KMS-11 (cell line): ENCODE data around the gene MIPOL1.
"Not testable (repeated sequence)": the region's sequence is repeated elsewhere in the genome, so short reads cannot be mapped to it uniquely, and the experiment has no call there.

Source experiments
- H2AFZ ChIP-seq: fragments of 200-600 bp; sonication (generic); 2 replicates; pipeline ENCODE4 v1.6.1; 2016; ENCODE audit warnings: antibody characterized with exemption, mixed run types, low read depth
- H3K27ac ChIP-seq: fragments of 200-600 bp; sonication (generic); 2 replicates; pipeline ENCODE4 v1.6.1; 2016; ENCODE audit warnings: mild to moderate bottlenecking, mixed run types
- H3K27me3 ChIP-seq: fragments of 200-600 bp; sonication (generic); 2 replicates; pipeline ENCODE4 v1.6.1; 2017; ENCODE audit warnings: mild to moderate bottlenecking, low read depth, mixed run types, moderate library complexity; ENCODE audit not compliant: insufficient read depth
- H3K36me3 ChIP-seq: fragments of 200-600 bp; sonication (generic); 2 replicates; pipeline ENCODE4 v1.6.1; 2017; ENCODE audit warnings: mild to moderate bottlenecking, mixed run types; ENCODE audit not compliant: insufficient read depth
- H3K4me1 ChIP-seq: fragments of 200-600 bp; sonication (generic); 2 replicates; pipeline ENCODE4 v1.6.1; 2016; ENCODE audit warnings: mild to moderate bottlenecking, low read depth, mixed run types; ENCODE audit not compliant: poor library complexity, severe bottlenecking
- H3K4me2 ChIP-seq: fragments of 200-600 bp; sonication (generic); 2 replicates; pipeline ENCODE4 v1.7.0; 2016; ENCODE audit warnings: mild to moderate bottlenecking, mixed run types
- H3K4me3 ChIP-seq: fragments of 200-600 bp; sonication (generic); IDR thresholded peaks from 2 replicates; pipeline ENCODE4 v1.6.1; 2017; ENCODE audit warnings: low read depth, low read length, mixed read lengths; ENCODE audit not compliant: insufficient read depth
- H3K79me2 ChIP-seq: fragments of 200-600 bp; sonication (generic); 2 replicates; pipeline ENCODE4 v1.6.1; 2016; ENCODE audit warnings: low read depth, mixed run types; ENCODE audit not compliant: insufficient read depth
- H3K9ac ChIP-seq: fragments of 200-600 bp; sonication (generic); 2 replicates; pipeline ENCODE4 v1.6.1; 2016; ENCODE audit warnings: mild to moderate bottlenecking, mixed run types
- H4K20me1 ChIP-seq: fragments of 200-600 bp; sonication (generic); 2 replicates; pipeline ENCODE4 v1.6.1; 2016; ENCODE audit warnings: mild to moderate bottlenecking, mixed run types; ENCODE audit not compliant: insufficient read depth
- CTCF ChIP-seq: fragments of 200-600 bp; sonication (generic); conservative IDR thresholded peaks from 2 replicates; pipeline ENCODE4 v1.6.1; 2017; ENCODE audit warnings: low read depth, mild to moderate bottlenecking, antibody characterized with exemption, low read length, moderate library complexity, mixed read lengths

MIPOL1 gene

GRCh38 chr14:37185670-37186069, 12.1 kb upstream of the MIPOL1 start:
- Histone ChIP-seq H3K79me2 (no peaks in the 10 kb centered on the region), H3K4me2 (no peak overlapping the region), H4K20me1 (no peaks in the 10 kb centered on the region), H3K4me1 (no peaks in the 10 kb centered on the region), H3K27ac (no peak overlapping the region), H2AFZ (no peak overlapping the region), H3K27me3 (no peaks in the 10 kb centered on the region), H3K4me3 (no peak overlapping the region), H3K9ac (no peak overlapping the region), H3K36me3 (no peaks in the 10 kb centered on the region)
- TF ChIP-seq CTCF: no peak

- Histone ChIP-seq H3K27me3 (no peaks in the 10 kb centered on the region), H4K20me1 (no peaks in the 10 kb centered on the region), H2AFZ (no peak overlapping the region), H3K27ac (no peak overlapping the region), H3K4me2 (no peak overlapping the region), H3K36me3 (no peaks in the 10 kb centered on the region), H3K4me1 (no peaks in the 10 kb centered on the region), H3K9ac (no peak overlapping the region), H3K79me2 (no peaks in the 10 kb centered on the region), H3K4me3 (no peak overlapping the region)
- no peak for TF ChIP-seq CTCF
Measured at GRCh38 chr14:37186865-37187264, 10.9 kb upstream of the MIPOL1 start.

DNA sequence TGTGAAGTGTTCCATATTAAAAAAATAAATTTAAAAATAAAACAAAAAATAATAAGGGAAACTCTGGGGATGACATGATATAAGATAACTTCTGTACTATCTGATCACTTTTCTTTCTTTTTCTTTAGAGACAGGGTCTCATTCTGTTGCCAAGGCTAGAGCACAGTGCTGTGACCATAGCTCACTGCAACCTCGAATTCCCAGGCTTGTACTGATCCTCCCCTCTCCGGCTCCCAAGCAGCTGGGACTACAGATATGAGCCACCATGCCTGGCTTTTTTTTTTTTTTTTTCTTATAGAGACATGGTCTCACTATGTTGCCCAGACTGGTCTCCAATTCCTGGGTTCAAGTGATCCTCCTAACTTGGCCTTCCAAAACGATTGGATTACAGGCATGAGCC, 10.4 kb upstream of the MIPOL1 start:
- no peaks in the 10 kb centered on the region for H3K36me3 ChIP-seq
- TF ChIP-seq CTCF: no peak
- no peaks in the 10 kb centered on the region for H3K79me2 ChIP-seq
- no peak overlapping the region for H3K27ac ChIP-seq
- H3K27me3 ChIP-seq: no peaks in the 10 kb centered on the region
- H2AFZ ChIP-seq: no peak overlapping the region
- H3K9ac ChIP-seq: no peak overlapping the region
- H3K4me1 ChIP-seq: no peaks in the 10 kb centered on the region
- no peak overlapping the region for H3K4me2 ChIP-seq
- H4K20me1 ChIP-seq: no peaks in the 10 kb centered on the region
- no peak overlapping the region for H3K4me3 ChIP-seq

DNA sequence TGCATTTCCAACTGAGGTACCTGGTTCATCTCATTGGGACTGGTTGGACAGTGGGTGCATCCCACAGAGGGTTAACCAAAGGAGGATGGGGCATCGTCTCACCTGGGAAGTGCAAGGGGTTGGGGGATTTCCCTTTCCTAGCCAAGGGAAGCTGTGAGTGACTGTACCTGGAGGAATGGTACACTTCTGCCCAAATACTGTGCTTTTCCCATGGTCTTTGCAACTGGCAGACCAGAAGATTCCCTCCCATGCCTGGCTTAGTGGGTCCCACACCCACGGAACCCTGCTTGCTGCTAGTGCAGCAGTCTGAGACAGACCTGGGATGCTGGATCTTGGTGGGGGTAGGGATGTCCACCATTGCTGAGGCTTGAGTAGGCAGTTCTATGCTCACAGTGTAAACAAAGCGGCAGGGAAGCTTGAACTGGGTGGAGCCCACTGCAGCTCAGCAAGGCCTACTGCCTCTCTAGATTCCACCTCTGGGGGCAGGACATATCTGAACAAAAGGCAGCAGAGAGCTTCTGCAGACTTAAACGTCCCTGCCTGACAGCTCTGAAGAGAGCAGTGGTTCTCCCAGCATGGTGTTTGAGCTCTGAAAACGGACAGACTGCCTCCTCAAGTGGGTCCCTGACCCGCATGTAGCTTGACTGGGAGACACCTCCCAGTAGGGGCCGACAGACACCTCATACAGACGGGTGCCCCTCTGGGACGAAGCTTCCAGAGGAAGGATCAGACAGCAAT, 9.7 kb upstream of the MIPOL1 start:
- H2AFZ ChIP-seq: not testable (repeated sequence)

DNA sequence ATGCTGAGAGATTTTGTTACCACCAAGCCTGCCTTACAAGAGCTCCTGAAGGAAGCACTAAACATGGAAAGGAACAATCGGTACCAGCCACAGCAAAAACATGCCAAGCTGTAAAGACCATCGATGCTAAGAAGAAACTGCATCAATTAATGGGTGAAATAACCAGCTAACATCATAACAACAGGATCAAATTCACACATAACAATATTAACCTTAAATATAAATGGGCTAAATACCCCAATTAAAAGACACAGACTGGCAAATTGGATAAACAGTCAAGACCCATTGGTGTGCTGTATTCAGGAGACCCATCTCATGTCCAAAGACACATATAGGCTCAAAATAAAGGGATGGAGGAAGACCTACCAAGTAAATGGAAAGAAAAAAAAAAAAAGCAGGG, 8.0 kb upstream of the MIPOL1 start:
- H3K4me1 ChIP-seq: not testable (repeated sequence)

More for the DNA sequence above, 9.7 kb upstream of the MIPOL1 start:
- not testable (repeated sequence) for H4K20me1 ChIP-seq, H3K27me3 ChIP-seq, H3K4me1 ChIP-seq, H3K27ac ChIP-seq, H3K36me3 ChIP-seq, H3K9ac ChIP-seq, H3K4me3 ChIP-seq, H3K79me2 ChIP-seq, H3K4me2 ChIP-seq

More for the DNA sequence above, 8.0 kb upstream of the MIPOL1 start:
- not testable (repeated sequence) for H3K27ac ChIP-seq, H3K4me3 ChIP-seq, H4K20me1 ChIP-seq, H3K9ac ChIP-seq, H3K36me3 ChIP-seq, H3K79me2 ChIP-seq, H3K4me2 ChIP-seq, H2AFZ ChIP-seq, H3K27me3 ChIP-seq
